ENCODE results near the gene PCNP. TPM values are rescaled to one million over a fixed set of nuclear protein-coding genes. Genes with fewer than 3 reads are reported as not detected.
"Not testable (repeated sequence)": the region's sequence is repeated elsewhere in the genome, so short reads cannot be mapped to it uniquely, and the experiment has no call there.

The PCNP gene
- total and polyA plus RNA-seq, 2 donors (not counting 3 experiments of a cell fraction or from before 2014, with no cell fraction given): 22.7 to 137 TPM

- Histone ChIP-seq H3K9me3 (replicated peaks; ENCODE audit: control insufficient read depth, insufficient read depth, low read length) (no peaks in the 10 kb centered on the region), H3K4me1 (ENCODE audit: control insufficient read depth, extremely low read depth, insufficient read depth, low read length) (no peaks in the 10 kb centered on the region), H3K27me3 (ENCODE audit: control insufficient read depth in 2 of 2, insufficient read depth in 2 of 2, low read length in 2 of 2) (no peaks in the 10 kb centered on the region), H3K4me2 (ENCODE audit: insufficient read depth, low read length) (no peak overlapping the region), H3K36me3 (ENCODE audit: control insufficient read depth in 2 of 2, extremely low read depth in 1 of 2, insufficient read depth in 2 of 2, low read length in 2 of 2) (no peaks in the 10 kb centered on the region), H3K79me2 (ENCODE audit: control insufficient read depth, insufficient read depth, low read length) (no peaks in the 10 kb centered on the region), H4K20me1 (replicated peaks; ENCODE audit: control insufficient read depth, extremely low read depth, insufficient read depth, low read length) (no peaks in the 10 kb centered on the region), H3K4me3 (replicated peaks in 1 of 3; ENCODE audit: insufficient read depth in 1 of 3, low read depth in 1 of 3, low read length in 3 of 3) (no peak overlapping the region), H3K9ac (replicated peaks; ENCODE audit: extremely low read depth, insufficient read depth, low read length) (no peak overlapping the region), H3K9me1 (replicated peaks; ENCODE audit: control insufficient read depth, extremely low read depth, insufficient read depth, low read length) (no peaks in the 10 kb centered on the region), H2AFZ (ENCODE audit: low read depth, low read length) (no peak overlapping the region), H3K27ac (ENCODE audit: insufficient read depth, low read depth, low read length) (no peak overlapping the region)
- DNase-seq (ENCODE audit: low read depth, low spot score) (no peak), FAIRE-seq (no peak)
- dilution Hi-C loops (cut with MboI; ENCODE audit: extremely low pct_ligation_motif_present, low sequenced_read_pairs): no loop called here
- CTCF ChIA-PET: no interaction called here
- intact Hi-C loops (cut with micrococcal nuclease): no loop called here
- no peak for TF ChIP-seq POLR2A (IDR thresholded peaks at IDR 0.05; ENCODE audit: low read depth, low read length)
- TF ChIP-seq MYC (IDR thresholded peaks at IDR 0.05; ENCODE audit: low read depth, low read length): no peak
- no peak for TF ChIP-seq GATA2 (IDR thresholded peaks at IDR 0.05; ENCODE audit: insufficient read depth, insufficient read length, low read depth, low read length)
- TF ChIP-seq EZH2 (IDR thresholded peaks at IDR 0.05; ENCODE audit: borderline replicate concordance, low read depth, low read length, severe bottlenecking): no peak
- TF ChIP-seq FOS (IDR thresholded peaks at IDR 0.05; ENCODE audit: borderline replicate concordance, insufficient read depth, low read length): no peak
- TF ChIP-seq MAX (IDR thresholded peaks at IDR 0.05; ENCODE audit: insufficient read depth, insufficient read length): no peak
- no peak for TF ChIP-seq CTCF (IDR thresholded peaks at IDR 0.05; ENCODE audit: extremely low read depth in 1 of 2, insufficient read depth in 1 of 2, low read depth in 1 of 2, low read length in 2 of 2)
- no peak for TF ChIP-seq POLR2AphosphoS5 (IDR thresholded peaks at IDR 0.05; ENCODE audit: insufficient read depth, low read depth, low read length)
- TF ChIP-seq JUN (IDR thresholded peaks at IDR 0.05; ENCODE audit: borderline replicate concordance, insufficient read depth, insufficient read length, low read depth): no peak
- POLR2A ChIA-PET: no interaction called here
- BruUV-seq (replicated peaks): no TSS peak
Observed at GRCh38 chr3:101603184-101603583, 29.2 kb downstream of the PCNP start.

- H3K79me2 ChIP-seq (ENCODE audit: control insufficient read depth, insufficient read depth, low read length); BruUV-seq (replicated peaks); H3K36me3 ChIP-seq (ENCODE audit: control insufficient read depth in 2 of 2, extremely low read depth in 1 of 2, insufficient read depth in 2 of 2, low read length in 2 of 2); intact Hi-C loops (cut with micrococcal nuclease); FAIRE-seq; DNase-seq (ENCODE audit: low read depth, low spot score); H3K4me1 ChIP-seq (ENCODE audit: control insufficient read depth, extremely low read depth, insufficient read depth, low read length); H3K9me1 ChIP-seq (replicated peaks; ENCODE audit: control insufficient read depth, extremely low read depth, insufficient read depth, low read length); dilution Hi-C loops (cut with MboI; ENCODE audit: extremely low pct_ligation_motif_present, low sequenced_read_pairs); H3K4me3 ChIP-seq (replicated peaks in 1 of 3; ENCODE audit: insufficient read depth in 1 of 3, low read depth in 1 of 3, low read length in 3 of 3); H3K27ac ChIP-seq (ENCODE audit: insufficient read depth, low read depth, low read length); H3K9me3 ChIP-seq (replicated peaks; ENCODE audit: control insufficient read depth, insufficient read depth, low read length); H3K4me2 ChIP-seq (ENCODE audit: insufficient read depth, low read length); H2AFZ ChIP-seq (ENCODE audit: low read depth, low read length); H3K27me3 ChIP-seq (ENCODE audit: control insufficient read depth in 2 of 2, insufficient read depth in 2 of 2, low read length in 2 of 2); H4K20me1 ChIP-seq (replicated peaks; ENCODE audit: control insufficient read depth, extremely low read depth, insufficient read depth, low read length); H3K9ac ChIP-seq (replicated peaks; ENCODE audit: extremely low read depth, insufficient read depth, low read length); POLR2A ChIA-PET; CTCF ChIA-PET: not testable (repeated sequence)
Observed at GRCh38 chr3:101605398-101605797, 31.4 kb downstream of the PCNP start.
